C4-2B (cell line): ENCODE measurements around the gene RAB31.

Experiments used
- ZFX ChIP-seq: fragments of 450-650 bp; IDR thresholded peaks from 2 replicates; pipeline ENCODE4 v1.6.1; 2017
- TF ChIP-seq, protein P1 (sequence below): fragments of 450-650 bp; conservative IDR thresholded peaks from 2 replicates; pipeline ENCODE4 v1.5.1; 2017; ENCODE audit warnings: mild to moderate bottlenecking

DNA sequence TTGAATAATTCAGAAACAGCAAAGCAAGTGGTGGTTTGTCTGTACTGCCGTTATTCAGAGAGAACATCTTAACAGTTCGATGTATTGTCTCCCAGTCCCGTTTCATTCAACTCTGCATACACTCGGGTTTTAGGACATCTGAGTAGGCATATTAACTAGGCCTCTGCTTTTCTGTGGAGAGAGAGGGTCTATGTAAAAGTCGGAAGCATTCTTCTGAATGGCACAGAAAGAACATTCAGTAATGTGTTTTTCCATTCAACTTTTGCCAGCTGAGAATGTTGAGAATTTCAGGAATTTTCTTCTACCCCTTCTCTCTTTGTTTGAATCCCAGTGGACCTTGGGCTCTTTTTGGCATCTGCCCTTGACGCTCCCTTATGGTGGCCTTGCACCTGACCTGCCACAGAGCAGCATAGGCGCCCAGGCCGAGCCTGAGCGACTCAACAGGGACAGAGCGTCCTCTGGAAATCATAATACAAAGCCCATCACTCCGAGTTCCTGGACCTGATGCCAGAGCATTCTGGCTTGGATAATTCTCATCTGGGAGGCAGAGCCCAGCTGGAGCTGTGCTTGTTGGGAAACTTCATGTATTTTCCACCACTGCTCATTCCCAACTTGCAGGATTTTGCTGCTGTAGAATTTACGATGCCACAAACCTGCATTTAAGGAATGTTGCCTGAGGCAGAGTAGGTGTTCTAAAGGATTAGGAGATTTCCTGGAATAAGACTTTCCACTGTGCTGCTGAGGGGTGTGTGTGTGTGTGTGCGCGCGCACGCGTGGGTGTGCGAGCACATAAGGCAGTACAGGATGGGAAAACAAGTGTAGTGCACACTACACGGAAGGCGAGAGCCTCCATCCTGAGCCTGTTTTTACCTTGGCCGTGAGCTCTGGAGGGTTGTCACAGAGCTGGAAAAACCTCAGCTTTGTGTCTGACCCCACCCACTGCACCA, 100.5 kb downstream of the RAB31 start:
- TF ChIP-seq, protein P1, sequence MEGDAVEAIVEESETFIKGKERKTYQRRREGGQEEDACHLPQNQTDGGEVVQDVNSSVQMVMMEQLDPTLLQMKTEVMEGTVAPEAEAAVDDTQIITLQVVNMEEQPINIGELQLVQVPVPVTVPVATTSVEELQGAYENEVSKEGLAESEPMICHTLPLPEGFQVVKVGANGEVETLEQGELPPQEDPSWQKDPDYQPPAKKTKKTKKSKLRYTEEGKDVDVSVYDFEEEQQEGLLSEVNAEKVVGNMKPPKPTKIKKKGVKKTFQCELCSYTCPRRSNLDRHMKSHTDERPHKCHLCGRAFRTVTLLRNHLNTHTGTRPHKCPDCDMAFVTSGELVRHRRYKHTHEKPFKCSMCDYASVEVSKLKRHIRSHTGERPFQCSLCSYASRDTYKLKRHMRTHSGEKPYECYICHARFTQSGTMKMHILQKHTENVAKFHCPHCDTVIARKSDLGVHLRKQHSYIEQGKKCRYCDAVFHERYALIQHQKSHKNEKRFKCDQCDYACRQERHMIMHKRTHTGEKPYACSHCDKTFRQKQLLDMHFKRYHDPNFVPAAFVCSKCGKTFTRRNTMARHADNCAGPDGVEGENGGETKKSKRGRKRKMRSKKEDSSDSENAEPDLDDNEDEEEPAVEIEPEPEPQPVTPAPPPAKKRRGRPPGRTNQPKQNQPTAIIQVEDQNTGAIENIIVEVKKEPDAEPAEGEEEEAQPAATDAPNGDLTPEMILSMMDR, result no peak
- no peak for TF ChIP-seq ZFX
